H54 (cell line): ENCODE results near the gene SCAMP5.
A peak's percentile ranks its signal among the peaks of the same experiment; 100 is the strongest.

Source experiments
- DNase-seq: peaks from one replicate; pipeline ENCODE4 v3.0.0; 2011; ENCODE audit warnings: low spot score, mixed read lengths; ENCODE audit not compliant: insufficient read length
- FAIRE-seq: peaks from 3 replicates; lab custom pipeline; 2011; peaks lifted over from hg19 to GRCh38; lab: Jason Lieb, UNC
- POLR2A ChIP-seq: IDR thresholded peaks from 2 replicates; pipeline ENCODE4 v1.6.1; 2011; ENCODE audit warnings: low read depth, mild to moderate bottlenecking, low read length

Gene SCAMP5

DNA sequence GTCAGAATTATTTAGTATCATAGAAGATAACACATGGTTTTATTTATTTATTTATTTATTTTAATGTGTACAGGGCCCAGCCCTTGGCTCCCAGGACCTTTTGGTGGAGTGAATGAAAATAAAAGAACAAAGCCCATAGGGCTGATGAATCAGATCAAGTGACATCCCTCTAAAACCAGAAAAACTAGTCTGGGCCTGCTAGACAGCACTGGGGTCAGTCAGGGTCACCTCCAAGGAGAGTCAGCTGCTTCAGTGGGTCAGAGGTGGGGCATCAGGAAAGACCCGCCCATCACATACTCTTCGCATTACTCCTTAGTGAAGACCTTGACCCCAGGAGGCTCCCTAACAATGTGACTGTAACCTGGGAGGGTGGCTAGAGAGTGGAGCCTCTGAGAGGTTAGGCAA lies 40.9 kb downstream of the SCAMP5 start:
- FAIRE-seq: no peak
- TF ChIP-seq POLR2A: no peak
- peak; percentile 35 for DNase-seq

GRCh38 chr15:75037685-75038084 lies 42.3 kb downstream of the SCAMP5 start:
- FAIRE-seq (no peak), DNase-seq (no peak)
- no peak for TF ChIP-seq POLR2A

DNA sequence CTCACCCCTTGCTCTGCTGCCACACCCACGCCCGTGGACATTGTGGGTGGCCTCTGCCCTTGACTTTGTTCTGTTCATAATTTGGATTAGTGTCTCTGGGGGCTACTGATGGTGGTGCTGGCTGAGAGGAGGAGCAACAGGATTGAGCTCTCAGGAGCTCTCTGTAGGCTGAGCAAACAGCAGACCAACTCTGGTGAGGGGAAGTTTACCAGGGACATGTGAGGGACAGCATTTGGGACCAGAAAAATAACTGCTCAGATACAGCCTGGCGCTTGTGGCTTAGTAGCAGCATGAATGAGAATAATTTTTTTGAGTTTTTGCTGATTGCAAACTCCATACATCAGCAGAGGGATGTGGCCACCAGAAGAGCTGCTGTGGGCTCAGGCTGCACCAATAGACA lies 42.9 kb downstream of the SCAMP5 start:
- DNase-seq: no peak
- no peak for FAIRE-seq
- TF ChIP-seq POLR2A: no peak

DNA sequence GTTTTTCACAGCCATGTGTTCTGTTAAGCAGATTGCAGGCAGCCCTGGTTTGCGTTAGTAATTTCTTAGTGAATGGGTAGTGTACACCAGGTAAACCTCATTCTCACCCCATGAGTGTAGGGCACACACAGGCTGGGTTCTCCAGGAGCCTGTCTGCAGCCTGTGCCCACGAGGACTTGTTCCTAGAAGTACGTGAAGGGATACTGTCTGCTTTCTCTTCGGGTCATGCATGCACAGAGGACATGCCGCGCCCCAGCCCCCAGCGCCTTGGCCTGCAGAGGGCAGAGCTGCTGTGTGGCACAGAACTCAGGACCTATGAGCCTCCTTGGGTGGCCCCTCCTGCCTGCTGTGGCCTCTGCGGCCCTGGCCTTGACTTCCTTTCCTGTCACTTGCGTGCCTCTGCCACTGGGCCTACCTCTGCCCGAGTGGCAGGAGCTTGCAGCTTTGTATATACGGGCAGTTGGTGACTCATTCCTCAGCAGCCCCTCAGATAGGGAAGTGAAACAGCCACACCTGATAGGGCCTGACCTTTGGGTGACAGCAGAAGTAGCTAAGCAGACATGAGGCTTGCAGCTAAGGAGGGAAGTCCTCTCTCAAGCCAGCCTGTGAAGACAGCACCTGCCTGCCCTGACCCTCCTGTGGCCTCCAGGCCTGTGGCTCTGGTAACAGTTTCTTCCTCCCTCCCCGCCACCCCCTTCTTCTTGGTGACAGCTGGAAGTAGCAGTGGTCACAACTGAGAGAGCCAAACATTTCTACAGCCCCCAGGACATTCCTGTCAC lies 47.6 kb downstream of the SCAMP5 start:
- TF ChIP-seq POLR2A: no peak
- no peak for DNase-seq
- FAIRE-seq: no peak

DNA sequence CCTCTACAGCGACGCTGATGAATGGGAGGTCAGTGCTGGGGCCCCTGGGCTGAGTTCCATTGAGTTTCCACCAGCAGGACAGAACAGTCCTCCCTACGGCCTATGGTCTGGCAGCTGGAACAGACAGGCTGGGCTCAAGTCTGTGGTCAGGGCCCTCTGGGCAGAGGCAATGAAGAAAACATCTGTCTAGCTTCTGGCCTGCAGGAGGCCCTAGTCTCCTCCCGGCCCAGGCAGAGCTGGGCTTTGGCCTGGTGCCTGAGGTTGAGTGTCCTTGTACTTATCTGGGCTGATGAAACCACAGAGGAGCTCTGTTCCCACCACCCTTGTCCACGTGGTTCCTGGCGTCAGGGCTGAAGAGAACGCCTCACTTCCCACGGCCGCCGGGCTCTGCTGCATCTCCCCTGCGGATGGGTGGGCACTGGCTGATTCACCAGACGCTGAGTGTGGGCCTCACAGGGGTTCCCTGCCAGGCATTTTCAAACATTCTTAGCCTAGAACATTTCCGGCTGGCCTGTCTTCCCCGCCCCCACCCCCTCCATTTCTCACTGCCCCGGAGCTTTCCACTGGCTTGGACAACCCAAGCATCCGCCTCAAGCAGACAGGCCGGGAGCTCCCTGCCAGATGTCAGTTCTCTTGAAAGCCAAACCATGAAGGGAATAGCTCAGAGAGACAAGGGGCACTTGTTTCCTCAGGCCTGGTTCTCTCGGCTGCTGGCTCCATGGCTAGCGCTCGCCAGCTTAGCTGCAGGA lies 48.3 kb downstream of the SCAMP5 start:
- peak; percentile 32 for DNase-seq
- TF ChIP-seq POLR2A: no peak
- no peak for FAIRE-seq

GRCh38 chr15:75044258-75044878 lies 49.0 kb downstream of the SCAMP5 start:
- DNase-seq (no peak), FAIRE-seq (no peak)
- TF ChIP-seq POLR2A: no peak

GRCh38 chr15:75045332-75046015 lies 50.1 kb downstream of the SCAMP5 start:
- no peak for TF ChIP-seq POLR2A
- DNase-seq: no peak
- no peak for FAIRE-seq

- DNase-seq (no peak), FAIRE-seq (no peak)
- TF ChIP-seq POLR2A: no peak
These were observed 53.0 kb downstream of the SCAMP5 start for GRCh38 chr15:75048394-75048793.

DNA sequence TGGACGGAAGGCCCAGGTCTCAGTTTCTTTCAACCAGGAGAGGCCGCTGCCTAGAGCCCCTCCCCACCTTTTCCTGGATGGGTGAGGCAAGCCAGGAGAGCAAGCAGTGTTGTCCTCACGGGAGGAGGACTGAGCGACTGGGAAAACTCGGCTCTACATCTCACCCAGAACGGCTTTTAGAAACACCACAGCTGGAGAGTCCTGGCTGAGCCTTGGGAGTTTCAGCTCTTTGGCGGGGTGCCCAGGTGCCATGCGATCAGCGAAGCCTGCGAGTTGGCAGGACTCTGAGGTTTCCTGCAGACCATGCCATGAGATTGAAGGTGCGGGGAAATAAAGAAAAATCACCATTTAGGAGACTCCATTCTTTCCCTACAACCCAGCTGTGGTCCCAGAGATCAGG lies 54.0 kb downstream of the SCAMP5 start:
- no peak for TF ChIP-seq POLR2A
- FAIRE-seq: no peak
- no peak for DNase-seq

DNA sequence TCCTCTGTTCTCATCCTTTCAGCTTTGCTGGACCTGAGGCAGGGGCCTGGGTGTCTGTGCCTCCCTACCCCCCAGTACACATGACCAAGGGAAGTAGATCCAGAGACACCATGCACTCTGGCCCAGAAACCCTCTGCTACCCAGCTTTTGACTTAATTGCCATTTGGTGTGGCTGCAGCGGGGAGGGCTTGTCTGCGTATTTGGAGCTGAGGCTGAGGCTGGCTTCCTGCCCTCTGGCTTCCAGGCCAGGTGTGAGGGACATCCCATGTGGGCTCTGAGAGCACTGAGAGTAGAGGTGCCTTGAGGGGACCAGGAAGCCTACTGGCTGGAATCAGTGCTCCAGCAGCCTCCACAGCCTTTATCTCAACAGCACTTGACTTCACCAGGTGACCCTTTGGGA lies 54.9 kb downstream of the SCAMP5 start:
- no peak for FAIRE-seq
- TF ChIP-seq POLR2A: no peak

GRCh38 chr15:75051191-75051608 lies 55.8 kb downstream of the SCAMP5 start:
- DNase-seq: no peak
- no peak for TF ChIP-seq POLR2A
- FAIRE-seq: no peak

More for the DNA sequence above, 54.9 kb downstream of the SCAMP5 start:
- DNase-seq: no peak

GRCh38 chr15:75051711-75052110 lies 56.3 kb downstream of the SCAMP5 start:
- FAIRE-seq: no peak
- no peak for DNase-seq
- TF ChIP-seq POLR2A: no peak

GRCh38 chr15:75052972-75053747 lies 57.8 kb downstream of the SCAMP5 start:
- FAIRE-seq (no peak), DNase-seq (no peak)
- no peak for TF ChIP-seq POLR2A
